GM18867 (cell line): ENCODE data around the gene HOXB4.

Experiments
- ATAC-seq: cut with Tn5 transposase; IDR thresholded peaks from one replicate; pipeline ENCODE4 v1.9.1; 2021; ENCODE audit warnings: mild to moderate bottlenecking, moderate library complexity; ENCODE audit not compliant: unreplicated experiment

HOXB4 gene

DNA sequence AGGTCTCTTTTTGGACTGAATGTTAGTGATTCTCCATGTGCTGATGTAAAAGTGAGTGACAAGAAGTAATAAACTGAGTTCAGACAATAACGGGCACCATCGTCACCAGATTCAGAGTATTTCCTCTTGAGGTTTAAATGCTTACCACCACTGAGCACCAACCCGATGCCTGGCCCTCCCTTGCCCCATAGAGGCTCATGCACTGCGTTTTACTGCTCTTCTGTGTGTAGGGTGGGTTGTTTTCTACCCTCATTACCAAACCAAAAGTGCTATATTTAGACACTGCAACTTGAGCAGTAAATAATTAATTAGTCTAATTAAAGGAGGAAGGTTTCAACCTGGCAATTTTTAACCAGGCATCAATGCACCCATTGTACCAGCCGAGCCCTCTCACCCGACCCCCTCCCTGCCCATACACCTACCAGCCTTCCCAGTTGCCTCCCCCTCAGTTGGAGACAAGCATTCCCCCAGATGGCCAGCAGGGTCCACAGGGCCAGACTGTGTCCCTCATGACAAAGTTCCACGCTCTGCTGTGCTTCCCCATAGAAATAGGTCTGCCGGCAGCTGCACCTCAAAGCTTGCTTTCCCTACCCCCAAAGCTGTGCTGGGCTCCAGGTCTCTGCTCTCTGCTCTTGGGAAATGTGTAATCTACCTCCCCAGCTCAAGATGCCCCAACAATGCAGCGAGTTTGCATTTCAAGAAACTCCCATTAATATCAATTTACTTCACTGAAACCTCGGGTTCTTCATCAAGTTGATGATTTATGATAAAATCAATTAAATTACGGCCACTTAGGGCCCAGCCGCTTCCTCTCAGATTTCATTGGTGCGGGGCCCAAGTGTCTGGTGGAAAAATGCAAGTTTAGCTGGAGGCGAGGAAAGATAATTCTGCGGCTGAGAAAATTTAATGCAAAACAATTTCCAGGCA, 16.0 kb downstream of the HOXB4 start:
- no peak for ATAC-seq

DNA sequence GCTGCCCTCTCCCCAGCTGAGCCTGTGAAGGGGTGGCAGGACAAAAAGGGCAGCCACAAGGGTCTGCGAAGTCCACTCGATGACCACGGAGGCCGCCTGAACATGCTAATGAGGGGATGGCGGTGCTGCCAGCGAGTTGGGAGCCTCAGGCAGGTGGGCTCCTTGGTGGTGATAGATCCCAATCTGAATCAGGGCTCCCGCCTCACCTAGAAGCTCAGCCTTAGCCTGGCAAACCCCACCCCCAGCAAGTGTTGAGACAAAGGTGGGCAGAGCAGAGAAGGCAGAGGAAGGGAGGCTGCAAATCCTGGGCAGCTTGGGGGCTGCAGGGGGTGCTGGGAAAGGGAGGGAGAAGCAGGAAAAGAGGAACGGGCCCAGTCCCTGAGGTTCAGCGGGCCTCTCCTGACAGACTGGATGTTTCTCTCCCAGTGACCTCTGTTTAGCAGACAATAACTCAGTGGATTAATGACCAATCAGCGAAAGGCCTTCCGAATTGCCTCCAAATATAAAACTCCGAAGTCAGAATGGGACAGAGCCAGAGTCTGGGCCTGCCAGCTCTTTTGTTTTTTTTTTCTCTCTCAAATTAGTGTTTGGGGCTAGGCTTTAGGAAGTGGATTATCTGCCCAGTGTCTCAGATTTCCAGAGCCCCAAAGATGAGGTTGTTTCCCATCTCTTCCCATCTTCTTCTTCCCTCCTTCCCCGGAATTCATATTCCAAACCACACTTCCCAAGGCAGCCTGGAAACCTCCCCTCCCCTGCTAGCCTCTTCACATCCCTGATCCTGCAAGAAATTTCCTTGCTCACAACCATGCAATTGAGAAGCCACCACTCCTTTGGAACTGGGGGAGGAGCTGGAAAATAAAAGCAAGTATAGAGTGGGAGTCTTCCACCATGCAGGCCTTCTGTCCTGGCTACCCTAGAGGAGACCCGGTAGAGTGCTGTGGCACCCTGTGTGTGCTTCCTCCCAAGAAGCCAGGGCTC, 18.0 kb downstream of the HOXB4 start:
- ATAC-seq: no peak

DNA sequence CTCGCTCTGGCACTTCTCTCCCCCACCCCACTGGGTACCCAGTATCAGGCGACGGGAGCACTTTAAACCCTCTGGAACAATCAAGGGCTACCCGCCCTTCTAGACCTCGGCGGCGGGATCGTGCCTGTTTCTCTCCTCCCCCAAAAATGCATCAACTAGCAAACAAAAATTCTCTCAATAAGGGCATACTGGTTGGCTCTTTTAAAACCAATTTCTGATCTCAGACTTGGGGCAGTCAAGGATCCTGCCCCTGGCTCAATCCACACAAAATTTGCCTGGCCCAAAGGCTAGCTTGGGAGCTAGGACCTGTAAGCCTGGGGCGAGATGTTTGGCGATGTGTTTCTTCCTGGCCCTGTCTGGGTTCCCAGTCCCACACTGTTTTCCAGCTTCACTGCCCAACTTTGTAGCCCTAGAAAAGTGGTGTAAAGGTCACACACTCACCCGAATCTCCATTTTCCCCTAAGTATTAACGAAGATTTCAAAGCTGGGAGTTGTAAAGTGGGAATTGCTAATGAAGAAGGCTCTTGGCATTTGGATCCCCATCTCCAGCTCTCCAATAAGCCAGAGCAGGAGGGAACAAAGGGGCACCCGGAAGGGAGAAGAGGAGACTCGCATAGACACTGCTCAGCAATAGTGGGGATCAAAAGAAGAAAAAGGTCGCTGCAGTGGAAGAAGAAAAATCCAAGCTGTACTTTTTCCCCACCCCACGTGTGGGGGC, 18.9 kb downstream of the HOXB4 start:
- no peak for ATAC-seq

DNA sequence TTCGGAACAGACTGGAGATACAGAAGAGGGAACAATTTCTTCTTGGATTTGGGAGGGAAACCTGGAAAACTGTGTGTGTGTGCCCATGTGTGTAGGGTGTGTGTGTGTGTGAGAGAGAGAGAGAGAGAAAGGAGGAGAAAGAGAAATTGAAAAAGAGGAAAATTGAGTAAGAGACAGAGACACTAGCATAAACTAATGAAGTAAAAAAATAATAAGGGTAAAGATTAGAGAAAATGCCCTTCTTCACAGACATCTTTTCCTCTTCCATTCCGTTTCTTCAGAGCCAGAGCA, 19.4 kb downstream of the HOXB4 start:
- no peak for ATAC-seq

DNA sequence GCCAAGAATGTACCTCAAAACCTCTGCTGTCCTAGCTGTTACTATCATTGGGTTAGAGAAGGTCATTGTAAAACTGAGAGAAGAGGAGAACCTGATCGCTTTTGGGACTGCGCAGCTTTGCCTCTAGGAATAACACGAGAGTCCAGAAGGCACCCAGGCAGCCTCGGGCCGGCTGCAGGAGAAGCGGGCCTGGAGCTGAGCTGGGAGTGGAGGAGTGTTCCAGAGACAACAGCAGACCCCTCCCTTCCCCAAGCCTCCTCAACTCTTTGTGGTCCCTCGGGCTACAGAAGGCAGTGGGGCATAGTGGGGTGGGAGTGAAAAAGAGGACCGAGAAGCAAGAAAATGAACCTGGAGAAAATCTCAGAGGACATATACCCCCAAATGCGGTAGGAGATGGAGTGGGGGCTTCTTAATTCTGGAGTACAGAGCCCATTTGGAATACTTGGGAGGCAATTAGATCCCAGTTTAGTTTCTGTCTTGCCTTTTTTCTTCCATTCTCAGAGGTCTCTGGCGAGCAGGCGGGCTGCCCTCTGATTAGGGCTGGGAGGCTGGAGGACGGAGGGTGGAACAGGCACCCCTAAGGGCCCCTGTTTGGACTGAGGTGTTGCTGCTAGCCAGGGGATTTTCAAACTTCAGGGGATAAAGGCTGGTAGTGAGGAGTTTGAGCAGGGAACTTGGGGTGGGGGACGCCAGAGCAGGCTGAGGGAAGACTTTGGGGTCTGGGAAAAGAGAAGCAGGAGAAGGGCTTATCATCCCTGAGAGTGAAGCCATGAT, 19.9 kb downstream of the HOXB4 start:
- no peak for ATAC-seq

DNA sequence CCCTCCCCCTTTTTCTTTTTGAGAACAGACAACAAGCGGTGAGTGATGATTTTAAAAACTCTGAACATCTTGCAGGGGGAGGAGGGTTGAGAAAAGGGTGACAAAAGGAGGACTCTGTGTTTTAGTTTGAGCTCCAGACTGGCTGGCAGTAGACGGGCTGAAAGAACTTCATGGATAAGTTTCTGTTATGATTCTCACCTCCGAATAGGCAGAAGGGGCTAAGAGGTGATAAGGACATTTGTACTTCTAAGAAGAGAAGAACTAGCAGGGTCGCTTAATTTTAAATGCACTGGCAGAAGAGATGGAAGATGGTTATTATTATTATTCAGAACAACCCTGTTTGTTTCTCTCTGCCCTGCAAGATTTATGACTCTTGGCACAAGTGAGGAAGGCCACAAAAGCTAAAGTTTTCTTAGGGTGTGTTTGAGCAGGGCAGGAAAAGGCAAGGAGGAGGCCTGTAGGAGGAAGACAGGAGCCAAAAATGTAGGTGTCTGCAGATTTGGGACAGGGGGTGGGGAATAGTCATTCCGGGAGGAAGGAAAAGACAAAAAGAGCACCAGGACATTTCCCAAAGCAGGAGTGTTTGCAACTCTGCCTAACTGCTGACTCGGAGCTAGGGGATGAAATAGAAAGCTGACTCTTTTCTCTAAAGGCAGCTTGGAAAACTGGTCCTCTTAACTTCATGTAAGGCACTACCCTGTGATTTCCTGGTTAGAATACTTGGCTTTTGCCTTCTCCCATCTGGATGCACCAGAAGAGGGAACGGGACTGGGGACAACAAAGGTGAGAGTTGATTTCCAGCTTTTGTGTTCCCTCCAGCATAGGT, 21.4 kb downstream of the HOXB4 start:
- no peak for ATAC-seq

DNA sequence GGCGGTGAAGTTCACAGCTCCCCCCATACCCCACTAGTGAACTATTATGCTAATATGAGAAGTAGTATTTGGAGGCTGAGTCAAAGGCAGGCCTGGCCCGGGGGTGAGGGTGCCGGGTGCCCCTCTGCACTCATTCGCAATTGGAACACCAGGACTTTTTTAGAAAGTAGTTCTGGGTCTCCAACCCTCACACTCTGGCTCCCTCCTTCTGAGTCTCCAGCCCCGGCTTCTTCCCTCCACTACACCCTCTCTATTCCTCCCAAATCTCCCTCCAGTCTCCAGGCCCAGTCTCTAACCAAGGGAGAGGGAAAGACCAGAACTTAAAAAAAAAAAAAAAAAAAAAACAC, 21.9 kb downstream of the HOXB4 start:
- no peak for ATAC-seq

DNA sequence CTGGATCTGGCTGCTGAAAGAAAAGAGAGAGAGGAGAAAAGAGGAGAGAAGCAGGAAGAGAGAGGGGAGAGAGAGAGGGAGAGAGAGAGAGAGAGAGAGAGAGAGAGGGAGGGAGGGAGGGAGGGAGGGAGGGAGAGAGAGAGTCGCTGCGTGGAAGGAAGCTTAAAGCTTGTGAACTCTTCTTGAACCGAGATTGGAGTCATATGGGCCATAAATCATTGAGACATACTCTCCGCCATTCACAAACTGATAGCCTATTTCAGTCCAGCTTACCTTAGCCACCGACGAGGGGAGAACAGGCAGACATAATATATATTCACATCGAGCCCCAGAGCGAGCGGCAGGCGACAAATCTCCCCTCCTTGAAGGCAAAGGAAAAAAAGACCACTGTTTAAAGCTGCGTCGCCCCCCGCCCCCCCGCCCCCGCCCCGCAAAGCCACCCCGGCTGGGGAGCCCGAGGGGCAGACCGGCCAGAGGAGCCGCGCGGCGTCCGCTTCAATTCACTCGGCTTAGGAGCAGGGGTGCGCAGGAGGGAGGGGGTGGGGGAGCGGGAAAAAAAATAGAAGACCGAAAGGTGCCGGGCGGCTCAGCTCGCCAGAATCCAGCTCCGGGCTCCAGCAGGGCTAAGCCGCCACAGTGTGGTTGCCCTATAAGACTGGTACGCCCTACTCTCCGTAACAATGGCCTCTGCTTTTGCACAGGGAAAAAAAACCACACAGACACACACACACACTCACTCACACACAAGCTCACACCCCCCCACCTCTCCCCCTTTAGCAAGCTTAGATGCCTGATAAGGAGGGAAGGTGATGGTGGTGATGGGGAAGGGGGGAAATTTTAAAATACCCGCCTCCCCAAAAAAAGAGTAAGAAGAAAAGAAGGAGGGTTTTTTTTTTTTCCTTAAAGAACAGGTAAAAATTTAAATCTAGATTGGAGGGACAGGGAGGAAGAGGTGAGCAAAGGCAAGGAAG, 22.6 kb downstream of the HOXB4 start:
- ATAC-seq: no peak

DNA sequence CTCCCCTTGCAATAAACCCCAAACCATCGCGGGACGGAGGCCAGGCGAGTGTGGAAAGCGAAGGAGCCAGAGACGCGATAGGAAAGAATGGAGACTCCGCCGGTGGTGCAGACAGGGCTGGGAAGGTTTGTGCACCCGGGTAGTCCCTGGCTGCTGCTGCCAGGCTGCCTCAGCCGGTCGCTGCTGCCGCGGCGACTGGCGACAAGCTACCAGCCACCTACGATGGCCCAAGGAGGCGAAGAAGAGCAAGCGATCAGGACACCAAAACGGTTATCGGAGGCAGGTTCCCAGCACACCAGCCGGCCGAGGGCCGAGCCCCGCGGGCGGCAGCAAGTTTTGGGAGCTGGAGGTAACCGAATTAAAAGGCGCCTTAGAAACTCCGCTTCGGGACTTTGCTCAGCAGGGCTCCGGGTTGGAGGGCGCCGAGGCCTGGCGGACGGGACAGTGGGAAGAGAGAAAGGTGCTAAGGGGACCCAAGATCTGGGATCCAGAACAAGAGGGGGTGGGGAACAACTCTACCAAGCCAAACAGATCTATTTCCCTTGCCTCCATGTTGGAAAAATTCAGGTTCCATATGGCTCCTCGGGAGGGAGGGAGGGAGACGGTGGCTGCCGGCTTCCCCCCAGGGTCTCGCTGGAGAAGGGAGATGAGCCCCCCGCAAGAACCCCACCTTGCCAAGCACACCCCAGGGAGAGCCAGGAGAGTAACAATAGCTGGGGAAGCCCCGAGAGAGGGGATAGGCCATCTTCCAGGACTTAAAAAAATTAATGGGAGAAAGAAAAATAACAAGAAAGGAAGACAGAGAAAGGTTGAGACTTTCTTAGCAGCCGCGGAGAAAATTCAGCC, 23.5 kb downstream of the HOXB4 start:
- ATAC-seq: no peak

DNA sequence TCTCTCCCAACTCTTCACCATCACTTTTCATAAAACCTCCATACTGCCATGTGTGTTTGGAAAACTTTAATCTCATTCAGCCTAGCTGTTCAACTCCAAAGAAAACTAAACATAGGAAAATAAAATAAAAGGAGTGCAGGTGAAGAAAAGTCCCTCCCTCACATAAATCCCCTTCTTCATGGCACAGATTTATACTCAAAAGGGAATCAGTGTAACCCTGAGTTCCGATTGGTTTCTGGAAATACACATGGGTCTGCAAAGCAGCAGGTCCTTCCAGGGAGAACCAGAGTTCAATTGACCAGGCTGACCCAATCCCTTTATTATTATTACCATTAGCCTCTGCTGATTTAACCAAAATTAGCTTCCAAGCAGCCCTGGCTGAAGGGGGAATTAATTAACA, 24.3 kb downstream of the HOXB4 start:
- ATAC-seq: no peak

DNA sequence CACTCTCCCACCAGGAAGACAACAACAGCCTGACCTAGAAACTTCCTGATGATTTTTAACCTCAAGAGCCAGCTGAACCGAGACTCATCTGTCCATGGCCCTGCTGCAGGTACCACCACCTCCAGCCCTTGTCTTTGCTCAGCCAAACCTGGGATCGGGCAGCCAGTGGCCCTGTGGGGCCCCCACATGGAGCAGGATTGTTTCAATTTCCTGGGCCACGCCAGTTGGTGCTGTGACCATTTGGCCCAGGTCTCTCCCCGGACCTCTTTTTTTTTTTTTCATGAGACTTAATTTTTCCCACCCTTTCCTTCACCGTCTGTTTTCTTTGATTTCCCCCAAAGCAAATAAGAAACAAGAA, 25.0 kb downstream of the HOXB4 start:
- no peak for ATAC-seq

DNA sequence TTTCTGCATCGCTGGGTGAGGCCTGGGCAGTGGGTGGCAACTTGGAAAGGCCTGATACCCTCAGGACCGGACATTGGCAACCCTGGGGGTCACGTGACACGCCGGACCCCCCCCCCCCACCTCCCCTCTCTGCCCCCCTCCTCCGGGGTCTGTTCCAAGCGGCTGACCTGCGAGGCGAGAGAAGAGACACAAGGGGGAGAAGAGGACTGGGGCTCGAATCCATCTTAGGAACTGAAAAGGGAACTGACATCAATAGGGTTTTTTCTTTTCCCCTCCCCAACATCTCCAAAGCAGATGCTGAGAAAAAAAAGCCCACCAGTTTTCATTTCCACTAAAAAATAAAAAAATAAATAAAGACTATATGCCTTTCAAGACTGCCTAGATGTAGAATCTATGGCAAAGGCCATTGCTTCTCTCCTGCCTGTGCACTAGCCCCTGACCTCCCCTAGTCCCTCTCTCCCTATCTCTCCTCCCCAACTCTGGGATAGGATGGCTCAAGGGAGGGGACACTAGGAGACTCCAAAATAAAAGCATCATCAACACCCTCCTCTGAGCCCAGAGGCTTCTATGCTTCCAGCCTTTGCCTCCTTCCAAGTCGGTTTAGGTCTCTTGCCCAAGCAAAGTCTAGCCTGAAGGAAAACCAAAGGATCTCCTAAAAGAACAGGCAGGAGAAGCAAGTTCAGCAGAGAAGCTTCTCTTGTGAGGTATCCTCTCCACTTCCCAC, 25.5 kb downstream of the HOXB4 start:
- ATAC-seq: no peak

DNA sequence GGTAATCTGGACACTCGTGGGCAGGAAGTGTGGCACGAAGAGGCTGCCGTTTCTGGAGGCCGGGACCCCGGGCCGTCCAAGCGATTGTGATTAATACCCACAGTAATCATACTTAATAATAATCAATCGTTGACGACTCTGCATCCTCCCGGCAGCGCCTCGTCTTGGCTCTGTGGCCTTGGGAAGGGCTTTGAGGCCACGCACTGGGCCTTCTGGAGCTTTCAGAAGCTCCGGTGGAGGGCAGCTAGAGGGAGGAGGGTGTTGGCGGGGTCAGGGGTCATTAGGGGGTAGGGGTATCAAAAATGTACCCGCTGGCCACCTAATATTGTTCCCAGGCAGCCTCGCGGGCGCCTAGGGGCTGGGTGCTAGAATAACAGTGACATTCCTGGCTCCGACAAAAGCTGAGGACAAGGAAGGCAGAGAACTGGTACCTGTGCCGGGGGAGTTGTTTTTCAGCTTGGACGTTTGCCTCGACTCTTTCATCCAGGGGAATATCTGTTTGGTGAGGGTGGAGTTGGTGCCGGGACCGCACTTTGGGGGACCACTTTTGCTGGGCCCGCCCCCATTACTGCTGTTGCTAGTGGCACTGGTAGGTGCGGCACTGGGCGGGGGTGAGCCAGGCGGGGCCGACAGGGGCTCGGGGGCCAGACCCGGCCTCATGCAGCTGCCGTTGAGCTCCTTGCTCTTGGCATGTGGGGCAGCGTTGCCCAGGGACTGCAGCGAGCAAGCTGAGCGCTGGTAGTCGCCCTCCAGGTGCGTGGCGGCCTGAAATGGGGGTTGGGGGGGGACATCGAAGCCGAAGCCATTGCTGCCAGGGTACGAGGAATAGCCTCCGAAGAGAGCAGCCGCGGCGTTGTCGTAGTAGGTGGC, 26.3 kb downstream of the HOXB4 start:
- no peak for ATAC-seq

DNA sequence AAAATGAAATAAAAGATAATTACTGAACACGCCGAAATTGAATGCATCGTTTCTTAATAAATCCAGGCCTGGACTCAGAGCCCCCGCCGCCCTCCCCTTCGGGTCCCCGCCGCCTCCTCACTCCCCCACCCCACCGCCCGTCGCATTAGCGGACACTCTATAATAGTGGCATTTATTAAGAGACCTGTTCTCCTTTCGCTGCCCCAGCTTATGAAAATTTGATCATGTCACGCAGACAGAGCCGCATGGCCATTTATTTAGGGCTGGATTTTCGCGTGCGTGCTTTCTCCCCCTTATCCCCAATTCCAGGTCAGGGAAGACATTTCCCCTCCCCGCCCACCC, 27.0 kb downstream of the HOXB4 start:
- no peak for ATAC-seq

DNA sequence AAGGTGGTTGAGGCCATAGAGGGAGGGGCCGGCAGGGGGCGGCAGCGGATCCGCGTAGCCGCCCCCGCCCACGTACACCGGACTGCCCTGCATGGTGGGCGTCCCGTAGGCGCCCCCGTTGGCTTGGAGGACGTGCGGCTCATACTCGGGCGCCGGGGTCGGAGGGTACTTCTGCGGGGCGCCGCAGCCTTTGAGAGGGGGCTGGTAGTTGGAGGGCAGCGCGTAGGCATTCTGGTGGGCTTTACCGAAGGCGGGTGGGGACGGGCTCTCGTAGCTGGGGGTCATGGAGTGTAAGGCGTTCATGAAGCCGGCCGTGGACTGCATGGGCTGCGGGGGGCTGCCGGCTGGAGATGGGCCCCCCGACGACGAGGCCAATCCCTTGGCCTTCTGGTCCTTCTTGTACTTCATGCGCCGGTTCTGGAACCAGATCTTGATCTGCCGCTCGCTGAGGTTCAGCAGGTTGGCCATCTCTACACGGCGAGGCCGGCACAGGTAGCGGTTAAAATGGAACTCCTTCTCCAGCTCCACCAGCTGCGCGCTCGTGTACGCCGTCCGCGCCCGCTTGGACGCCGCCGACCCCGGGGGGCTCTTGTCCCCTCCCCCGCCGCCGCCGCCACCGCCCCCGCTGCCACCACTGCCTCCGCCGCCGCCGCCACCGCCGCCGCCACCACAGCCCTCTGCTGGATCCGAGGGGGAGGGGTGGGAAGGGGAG, 27.5 kb downstream of the HOXB4 start:
- ATAC-seq: no peak
